GM13977 (cell line): ENCODE results near the gene CFLAR.

ENCODE experiments used
- DNase-seq: peaks from one replicate; pipeline ENCODE4 v3.0.0; 2012; ENCODE audit warnings: low spot score
- CTCF ChIP-seq: IDR thresholded peaks from 2 replicates; pipeline ENCODE4 v1.5.1; 2012; ENCODE audit warnings: mild to moderate bottlenecking, control low read depth; ENCODE audit not compliant: insufficient read depth; ENCODE audit errors: extremely low read depth, missing control alignments
- in situ Hi-C: fragments of 300-500 bp; cut with MboI; formaldehyde crosslinking; loops from one replicate; pipeline ENCODE4 v1.12.0; 2022; ENCODE audit warnings: low sequenced_read_pairs, low pct_unique_long_range_greater_than_20kb, mixed read lengths, inconsistent platforms; ENCODE audit not compliant: unreplicated experiment

CFLAR gene

GRCh38 chr2:201128033-201128432 is 12.1 kb downstream of the CFLAR start:
- in situ Hi-C loops, result no loop called here
- no peak for DNase-seq
- no peak for TF ChIP-seq CTCF

- in situ Hi-C loops, result no loop called here
Measured at GRCh38 chr2:201128933-201129505, 13.1 kb downstream of the CFLAR start.

GRCh38 chr2:201130524-201131186 is 14.7 kb downstream of the CFLAR start:
- DNase-seq, result no peak

More at GRCh38 chr2:201128933-201129505, 13.1 kb downstream of the CFLAR start:
- TF ChIP-seq CTCF, result no peak
- DNase-seq, result no peak

GRCh38 chr2:201132518-201132917 is 16.6 kb downstream of the CFLAR start:
- no peak for DNase-seq
- in situ Hi-C loops, result no loop called here

More at GRCh38 chr2:201130524-201131186, 14.7 kb downstream of the CFLAR start:
- TF ChIP-seq CTCF, result no peak
- in situ Hi-C loops, result no loop called here

GRCh38 chr2:201135386-201135785 is 19.4 kb downstream of the CFLAR start:
- in situ Hi-C loops, result no loop called here
- no peak for DNase-seq
- no peak for TF ChIP-seq CTCF

More at GRCh38 chr2:201132518-201132917, 16.6 kb downstream of the CFLAR start:
- no peak for TF ChIP-seq CTCF

GRCh38 chr2:201136889-201137321 is 20.9 kb downstream of the CFLAR start:
- in situ Hi-C loops, result no loop called here
- no peak for DNase-seq
- no peak for TF ChIP-seq CTCF
